HG02885 (cell line): Measurements from ENCODE around the gene SNRPD2.
"Not testable (repeated sequence)": the region's sequence is repeated elsewhere in the genome, so short reads cannot be mapped to it uniquely, and the experiment has no call there.

ENCODE experiments used
- ATAC-seq: cut with Tn5 transposase; IDR thresholded peaks from one replicate; pipeline ENCODE4 v1.9.1; 2021; ENCODE audit warnings: mild to moderate bottlenecking; ENCODE audit not compliant: unreplicated experiment, poor library complexity

SNRPD2 gene

GRCh38 chr19:45691516-45692186, at the start of gene SNRPD2:
TSS of gene SNRPD2 (minus strand) at chr19:45691953. CDS start at chr19:45691888, 65 bp downstream.
- peak; percentile 60 for ATAC-seq

GRCh38 chr19:45739498-45740439, 48.0 kb upstream of the SNRPD2 start:
- ATAC-seq: no peak

- no peak for ATAC-seq
Observed at GRCh38 chr19:45733160-45733810, 41.5 kb upstream of the SNRPD2 start, which contains the start of gene MEIOSIN. TSS of gene MEIOSIN (plus strand) at chr19:45733439. CDS start at chr19:45735377, 1,938 bp downstream.

- ATAC-seq: peak; percentile 94
Observed at GRCh38 chr19:45730368-45731288, 38.9 kb upstream of the SNRPD2 start, which contains the start of gene FBXO46. TSS of gene FBXO46 (minus strand) at chr19:45730896. CDS start at chr19:45713495, 17,401 bp downstream.

- ATAC-seq: no peak
Observed at GRCh38 chr19:45729800-45730290, 38.1 kb upstream of the SNRPD2 start.

- ATAC-seq: not testable (repeated sequence)
Observed at GRCh38 chr19:45728683-45729082, 36.9 kb upstream of the SNRPD2 start.

- ATAC-seq: not testable (repeated sequence)
Observed at GRCh38 chr19:45720065-45720464, 28.3 kb upstream of the SNRPD2 start.

GRCh38 chr19:45717983-45718650, 26.4 kb upstream of the SNRPD2 start:
- no peak for ATAC-seq

- peak; percentile 94 for ATAC-seq
Observed at GRCh38 chr19:45717131-45717982, 25.6 kb upstream of the SNRPD2 start.

- ATAC-seq: no peak
Observed at GRCh38 chr19:45716359-45717130, 24.8 kb upstream of the SNRPD2 start.

- no peak for ATAC-seq
Observed at GRCh38 chr19:45715139-45715538, 23.4 kb upstream of the SNRPD2 start.

GRCh38 chr19:45713141-45713540, 21.4 kb upstream of the SNRPD2 start:
- no peak for ATAC-seq

- no peak for ATAC-seq
Observed at GRCh38 chr19:45712699-45713067, 20.9 kb upstream of the SNRPD2 start.

GRCh38 chr19:45711851-45712698, 20.3 kb upstream of the SNRPD2 start:
- no peak for ATAC-seq

GRCh38 chr19:45710356-45711130, 18.8 kb upstream of the SNRPD2 start:
- ATAC-seq: no peak
